Esophagus muscularis mucosa (tissue), 3 donors: ENCODE data around the gene PFKL.

Experiments
- POLR2A ChIP-seq: fragments of 450-650 bp; IDR thresholded peaks from one replicate; pipeline ENCODE4 v1.6.1; 2017; ENCODE audit warnings: antibody characterized with exemption, moderate library complexity, mild to moderate bottlenecking, low read depth
- POLR2AphosphoS5 ChIP-seq, 2 donors: sonication (generic); formaldehyde crosslinking; IDR thresholded peaks; one replicate each; pipeline ENCODE4 v1.6.1; 2017; ENCODE audit warnings: antibody characterized with exemption in 2 of 2
- TF ChIP-seq, protein P1 (sequence below), 3 experiments: fragments of 200-600 bp in 2 of 3; fragments of 450-650 bp in 1 of 3; sonication (generic) in 2 of 3; IDR thresholded peaks; one replicate each; pipeline ENCODE4 v1.5.1; 2017 to 2019; ENCODE audit warnings: antibody characterized with exemption in 3 of 3, mild to moderate bottlenecking in 2 of 3, moderate library complexity in 1 of 3

DNA sequence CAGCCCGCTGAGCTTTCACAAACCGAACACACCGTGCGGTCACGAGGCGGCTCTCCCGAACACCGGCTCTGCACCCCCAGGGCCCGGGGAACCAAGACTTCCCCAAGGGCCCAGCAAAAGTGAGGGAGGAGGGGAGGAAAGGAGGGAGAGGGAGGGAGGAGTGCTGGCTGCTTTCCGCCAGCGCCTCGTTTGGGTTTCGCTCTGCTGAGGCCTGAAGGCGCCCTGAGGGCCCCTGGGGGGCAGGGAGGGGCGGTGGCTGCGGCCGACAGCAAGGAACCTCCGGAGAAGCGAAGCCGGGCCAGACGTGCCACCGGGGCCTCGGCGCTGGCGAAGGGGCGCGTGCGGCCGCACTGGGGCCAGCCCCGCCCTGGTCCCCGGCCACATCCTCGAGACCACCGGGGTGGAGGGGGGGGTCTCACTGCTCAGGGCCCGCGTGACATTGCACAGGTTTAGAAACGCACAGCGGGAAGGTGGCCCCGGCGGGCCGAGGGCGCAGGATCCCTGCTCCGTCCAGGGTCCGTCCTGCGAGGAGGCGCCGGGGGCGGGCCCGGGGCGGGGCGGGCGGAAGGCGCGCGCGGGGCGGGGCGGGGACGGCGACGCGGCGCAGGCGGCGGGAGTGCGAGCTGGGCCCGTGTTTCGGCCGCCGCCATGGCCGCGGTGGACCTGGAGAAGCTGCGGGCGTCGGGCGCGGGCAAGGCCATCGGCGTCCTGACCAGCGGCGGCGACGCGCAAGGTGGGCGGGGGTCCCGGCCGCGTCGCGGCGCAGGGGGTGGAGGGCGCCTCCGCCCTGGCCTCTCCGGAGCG is at the start of gene PFKL:
- TF ChIP-seq POLR2A (no peak), POLR2AphosphoS5 (IDR thresholded peaks at IDR 0.05) (peak; percentile 12 to 62)
- TF ChIP-seq, protein P1, sequence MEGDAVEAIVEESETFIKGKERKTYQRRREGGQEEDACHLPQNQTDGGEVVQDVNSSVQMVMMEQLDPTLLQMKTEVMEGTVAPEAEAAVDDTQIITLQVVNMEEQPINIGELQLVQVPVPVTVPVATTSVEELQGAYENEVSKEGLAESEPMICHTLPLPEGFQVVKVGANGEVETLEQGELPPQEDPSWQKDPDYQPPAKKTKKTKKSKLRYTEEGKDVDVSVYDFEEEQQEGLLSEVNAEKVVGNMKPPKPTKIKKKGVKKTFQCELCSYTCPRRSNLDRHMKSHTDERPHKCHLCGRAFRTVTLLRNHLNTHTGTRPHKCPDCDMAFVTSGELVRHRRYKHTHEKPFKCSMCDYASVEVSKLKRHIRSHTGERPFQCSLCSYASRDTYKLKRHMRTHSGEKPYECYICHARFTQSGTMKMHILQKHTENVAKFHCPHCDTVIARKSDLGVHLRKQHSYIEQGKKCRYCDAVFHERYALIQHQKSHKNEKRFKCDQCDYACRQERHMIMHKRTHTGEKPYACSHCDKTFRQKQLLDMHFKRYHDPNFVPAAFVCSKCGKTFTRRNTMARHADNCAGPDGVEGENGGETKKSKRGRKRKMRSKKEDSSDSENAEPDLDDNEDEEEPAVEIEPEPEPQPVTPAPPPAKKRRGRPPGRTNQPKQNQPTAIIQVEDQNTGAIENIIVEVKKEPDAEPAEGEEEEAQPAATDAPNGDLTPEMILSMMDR (IDR thresholded peaks at IDR 0.05): no peak
